Measurements from ENCODE around the gene SUDS3.

GRCh38 chr12:118375348-118375747 lies 1.0 kb upstream of the SUDS3 start:
- TF ChIP-seq CTCF (IDR thresholded peaks at IDR 0.05; ENCODE audit: insufficient read depth, low read depth, low read length), result no peak
- TF ChIP-seq EZH2 (IDR thresholded peaks at IDR 0.05; ENCODE audit: insufficient read depth, low read length), result no peak

All from astrocyte (in vitro differentiated cells and primary cell).